Umbilical cord (tissue), 2 donors: ENCODE results near the gene GNG12. TPM values are rescaled to one million over a fixed set of nuclear protein-coding genes. Genes with fewer than 3 reads are reported as not detected.

Experiments
- DNase-seq: peaks from one replicate; pipeline ENCODE4 v3.0.0-alpha.2; 2015; ENCODE audit warnings: low spot score
- total RNA-seq: library from RNA; depleted of rRNA; stranded (reverse); fragments of >200 nt; gene quantifications from one replicate; pipeline ENCODE4 v1.2.3, GENCODE V29; 2014; ENCODE audit warnings: low replicate concordance; ENCODE audit not compliant: insufficient read depth

Gene GNG12
- total RNA-seq, 1 donor from 2014 or later: 153 TPM

DNA sequence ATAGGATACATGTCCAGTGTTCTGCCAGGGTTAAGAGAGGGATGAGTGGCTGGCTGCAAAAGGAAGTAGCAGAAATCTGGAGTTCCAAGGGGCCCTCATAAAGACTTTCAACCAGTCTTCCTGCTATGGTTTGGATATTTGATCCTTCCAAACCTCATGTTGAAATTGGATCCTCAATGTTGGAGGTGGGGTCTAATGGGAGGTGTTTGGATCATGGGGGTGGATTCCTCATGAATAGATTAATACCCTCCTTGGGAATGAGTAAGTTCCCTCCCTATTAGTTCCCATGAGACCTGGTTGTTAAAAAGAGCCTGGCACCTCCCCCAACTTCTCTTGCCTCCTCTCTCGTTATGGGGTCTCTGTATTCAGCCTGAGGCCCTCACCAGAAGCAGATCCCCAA, 10.1 kb upstream of the GNG12 start:
- DNase-seq: no peak

DNA sequence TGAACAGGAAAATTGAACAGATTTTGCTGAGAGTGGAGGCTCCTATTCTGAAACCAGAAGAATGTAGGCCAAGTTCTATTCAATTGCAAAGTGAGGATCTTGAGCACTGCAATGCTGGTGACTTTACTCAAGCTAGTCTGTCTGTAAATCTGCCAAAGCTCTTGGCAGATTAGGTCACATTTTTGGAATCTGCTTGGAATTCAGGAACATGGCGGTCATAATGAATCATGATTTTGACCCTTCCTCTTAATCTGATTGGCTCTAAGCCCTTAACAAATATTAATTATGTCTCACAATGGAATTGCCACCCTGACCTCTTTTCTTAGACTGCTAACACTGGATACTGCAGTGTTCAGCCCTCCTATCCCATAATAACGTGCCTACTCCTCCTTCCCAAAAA, 7.2 kb upstream of the GNG12 start:
- peak; percentile 81 for DNase-seq

DNA sequence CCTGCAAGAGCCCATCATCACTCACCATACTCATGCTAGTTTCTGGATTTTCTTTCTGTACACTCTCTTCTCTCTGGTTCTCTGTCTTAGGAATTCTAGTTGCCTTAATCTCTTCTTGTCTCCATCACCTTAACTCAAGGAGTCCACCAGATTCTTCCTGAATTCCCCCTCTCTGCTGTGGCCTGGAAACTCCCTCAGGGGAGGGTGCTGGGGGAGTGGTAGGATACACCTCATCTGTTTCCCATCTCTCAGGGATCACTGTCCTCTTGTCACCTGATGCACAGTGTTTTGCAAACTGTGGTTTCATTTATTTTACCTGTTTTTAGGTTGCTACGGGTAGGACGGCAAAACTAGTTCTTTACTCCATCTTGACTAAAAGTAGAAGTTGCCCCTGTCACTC, 6.6 kb upstream of the GNG12 start:
- DNase-seq: no peak

DNA sequence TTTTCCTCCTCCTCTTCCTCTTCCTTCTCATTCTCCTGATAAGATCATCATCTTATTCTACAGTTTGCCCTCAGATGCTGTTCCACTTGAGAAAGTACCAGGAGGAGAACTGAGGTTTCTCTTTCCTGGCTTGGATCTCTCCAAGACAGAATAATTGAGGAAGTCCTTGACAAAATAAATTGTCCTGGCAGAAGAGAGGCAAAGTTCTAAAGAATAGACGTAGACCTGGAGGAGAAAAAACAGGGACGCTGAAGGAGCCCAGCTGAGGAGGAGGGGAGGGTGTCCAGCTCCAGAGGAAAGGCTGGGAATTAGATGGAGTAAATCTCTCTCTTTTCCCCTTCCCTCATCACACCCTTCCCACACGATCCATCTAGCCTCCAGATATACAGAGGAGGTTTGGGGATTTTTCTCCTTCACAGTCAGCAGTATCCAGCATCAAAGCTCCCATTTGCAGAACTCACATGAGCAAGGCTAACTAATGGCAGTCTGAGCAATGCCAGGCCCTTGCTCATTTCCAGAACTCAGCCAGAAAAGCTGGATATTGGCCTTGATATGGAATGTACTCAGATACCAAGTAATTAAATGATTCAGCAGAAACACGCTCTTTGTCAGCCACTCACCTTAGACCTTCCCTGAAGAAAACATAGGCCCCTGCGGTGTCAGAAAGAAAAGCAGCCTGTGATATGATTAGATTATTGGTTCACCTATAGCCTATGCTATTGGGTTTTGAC, 5.1 kb upstream of the GNG12 start:
- peak; percentile 66 for DNase-seq

DNA sequence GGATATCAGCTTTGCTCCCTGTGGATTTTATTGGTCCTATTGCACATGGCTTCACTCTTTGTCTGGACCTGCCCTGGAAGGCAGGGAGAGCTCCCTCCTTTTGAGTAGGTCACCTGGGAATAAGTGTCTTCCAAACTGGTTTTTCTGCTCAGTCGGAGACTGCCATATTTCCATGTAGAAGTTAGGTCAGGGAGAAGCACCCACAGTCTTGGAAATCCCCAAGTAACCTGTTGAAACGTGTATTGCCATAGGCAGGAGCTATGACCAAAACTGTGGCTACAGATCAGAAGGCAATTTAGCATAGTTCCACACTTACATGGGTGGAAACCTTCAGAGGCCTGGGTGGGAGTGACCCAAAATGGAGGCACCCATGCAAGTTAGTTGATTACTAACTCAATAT, 3.5 kb upstream of the GNG12 start:
- DNase-seq: no peak

DNA sequence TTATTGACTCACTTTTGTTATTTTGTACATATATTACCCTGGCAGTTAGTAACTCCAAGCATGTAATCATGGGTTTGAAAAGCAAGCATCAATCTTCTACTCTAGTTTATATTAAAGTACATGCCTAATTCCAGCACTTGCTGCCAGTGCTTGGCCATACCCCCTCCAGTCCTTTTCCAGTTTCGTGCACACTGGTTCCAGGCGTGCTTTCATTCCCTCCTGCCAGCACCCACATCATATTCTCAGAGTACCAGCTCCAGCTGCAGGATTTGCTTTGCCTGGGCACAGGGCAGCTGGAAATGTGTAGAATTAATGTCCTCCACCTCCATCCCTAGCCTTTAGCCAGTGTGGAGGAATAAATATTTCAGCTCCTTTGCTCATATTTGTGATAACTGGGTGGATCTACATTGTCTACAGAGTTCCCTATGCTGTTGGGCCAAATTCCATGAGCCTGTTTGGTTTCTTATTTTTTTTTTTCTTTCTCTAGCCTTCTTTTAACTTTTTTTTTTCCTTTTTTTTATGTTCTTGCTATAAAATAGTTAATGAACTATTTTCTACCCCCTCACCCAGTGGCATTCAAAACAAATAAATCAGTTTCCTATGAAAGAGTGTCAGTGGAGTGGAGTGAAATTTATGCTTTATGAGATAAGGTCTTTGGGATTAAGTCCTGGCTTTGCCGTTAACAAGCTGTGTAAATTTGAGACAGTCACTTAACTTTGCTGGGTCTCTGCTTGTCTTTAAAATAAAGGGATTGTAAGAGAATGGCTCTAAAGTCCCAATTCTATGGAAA, 2.6 kb upstream of the GNG12 start:
- no peak for DNase-seq

DNA sequence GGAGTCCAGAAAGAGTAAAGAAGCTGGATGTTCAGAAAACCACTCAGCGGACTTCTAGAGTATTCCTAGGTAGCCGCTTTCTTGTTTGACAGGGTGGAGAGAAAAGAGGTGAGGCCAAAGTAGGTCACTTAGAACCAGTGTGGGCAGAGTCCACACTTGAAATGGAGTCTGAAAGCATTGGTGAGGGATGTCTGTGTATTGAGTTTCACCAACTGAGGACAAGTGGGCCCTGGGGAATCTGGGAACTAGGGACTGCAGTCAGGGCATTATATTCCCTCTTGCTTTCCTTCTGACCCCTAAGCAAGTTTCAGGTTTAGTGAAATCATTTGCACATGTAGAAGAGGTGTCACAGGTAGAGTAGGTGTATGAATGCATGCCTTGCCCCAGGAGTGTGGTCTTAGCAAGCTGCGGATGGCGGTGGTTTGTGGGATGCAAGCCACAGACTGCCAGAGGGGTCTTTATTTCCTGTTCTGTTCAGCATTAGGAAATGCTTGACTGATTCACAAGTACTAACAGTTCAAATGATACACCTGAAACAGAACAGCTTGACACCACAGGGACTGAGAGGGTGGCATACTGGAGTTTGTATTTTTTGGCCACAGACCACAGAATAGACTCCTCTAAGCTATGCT, 1.1 kb upstream of the GNG12 start:
- no peak for DNase-seq

DNA sequence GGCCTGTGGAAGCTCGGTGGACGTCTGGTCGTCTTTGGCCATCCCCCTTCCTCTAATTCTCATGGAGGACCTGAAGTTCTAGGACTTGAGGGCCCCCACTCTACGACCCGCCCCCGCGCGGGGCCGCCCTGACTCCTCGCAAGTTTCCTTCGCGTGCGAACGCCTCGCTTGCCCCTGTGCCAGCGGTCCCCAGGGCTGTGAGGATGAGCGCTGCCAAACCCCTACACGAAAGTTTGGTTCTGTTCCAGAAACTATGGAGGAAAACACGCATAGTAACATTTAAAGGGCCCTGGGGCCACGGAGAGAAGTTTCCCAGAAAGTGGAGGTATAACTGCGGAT, 304 bp upstream of the GNG12 start:
- no peak for DNase-seq

DNA sequence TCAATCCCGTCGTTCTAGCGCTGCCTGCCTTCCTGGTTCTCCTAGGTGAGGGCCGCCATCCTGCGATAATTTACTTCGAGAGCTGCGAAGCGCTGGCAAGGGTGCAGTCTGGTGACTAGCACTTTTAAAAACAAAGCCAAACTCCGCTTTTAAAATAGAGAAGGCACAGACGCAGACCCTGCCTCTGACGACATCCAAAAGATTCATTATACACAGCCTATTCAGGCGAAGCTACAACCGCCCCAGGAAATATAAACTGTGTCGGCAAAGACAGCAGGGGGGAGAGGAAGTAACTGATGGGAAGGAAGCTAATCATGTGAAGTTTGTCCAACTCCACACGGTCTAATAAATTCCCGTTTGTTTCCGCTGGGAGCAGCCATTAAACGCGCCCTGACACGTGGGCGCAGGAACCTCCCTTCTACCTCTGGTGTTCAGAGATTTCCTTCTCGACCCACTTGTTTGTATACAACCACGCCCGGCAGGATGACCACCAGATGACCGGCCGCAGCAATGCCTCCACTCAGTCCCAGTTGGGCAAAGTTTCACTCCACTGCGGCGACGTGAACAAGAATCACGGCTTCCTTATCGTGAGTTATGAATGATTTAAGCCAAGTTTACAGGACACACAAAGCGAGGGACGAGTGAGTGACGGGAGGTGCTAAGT, 1.3 kb downstream of the GNG12 start:
- peak; percentile 71 for DNase-seq

DNA sequence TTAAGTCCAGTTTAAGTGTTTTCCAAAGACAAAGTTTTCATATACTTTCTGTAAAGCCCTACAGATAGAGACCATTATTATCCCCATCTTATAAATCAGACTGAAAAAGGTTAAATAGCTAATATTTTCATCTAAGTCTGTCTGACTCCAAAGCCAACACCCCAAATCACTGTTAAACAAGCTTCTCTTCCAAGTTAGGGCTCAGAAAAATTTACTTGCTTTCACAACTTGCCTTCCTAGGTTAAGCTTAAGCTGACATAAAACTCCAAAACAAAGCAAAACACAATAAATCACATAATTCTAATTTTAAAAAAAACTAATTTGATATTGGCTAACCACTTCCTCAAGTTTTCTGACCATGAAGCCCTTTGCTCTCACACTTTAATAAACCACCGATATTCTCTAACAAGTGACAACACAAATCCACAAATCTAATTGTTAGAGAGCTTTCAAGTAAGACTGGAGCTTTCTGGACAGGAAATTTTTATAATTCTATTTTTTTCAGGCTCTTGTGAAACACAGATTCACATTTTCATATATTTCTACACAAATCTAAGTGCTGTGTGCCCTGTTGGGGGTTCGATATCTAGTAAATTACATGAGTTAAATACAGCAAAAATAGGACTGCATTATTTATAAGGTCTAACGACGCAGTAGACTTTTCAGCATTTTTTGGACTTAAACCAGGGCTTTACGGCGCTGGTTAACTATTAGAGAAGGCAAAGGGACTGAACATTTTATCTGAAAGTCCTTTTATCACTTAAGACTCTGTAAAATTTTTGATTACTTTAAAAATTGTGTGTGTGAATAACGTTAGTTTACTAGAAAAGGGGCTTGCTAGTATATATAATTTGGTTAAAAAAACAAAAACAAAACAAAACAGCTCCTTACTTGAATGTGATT, 2.1 kb downstream of the GNG12 start:
- peak; percentile 45 for DNase-seq

DNA sequence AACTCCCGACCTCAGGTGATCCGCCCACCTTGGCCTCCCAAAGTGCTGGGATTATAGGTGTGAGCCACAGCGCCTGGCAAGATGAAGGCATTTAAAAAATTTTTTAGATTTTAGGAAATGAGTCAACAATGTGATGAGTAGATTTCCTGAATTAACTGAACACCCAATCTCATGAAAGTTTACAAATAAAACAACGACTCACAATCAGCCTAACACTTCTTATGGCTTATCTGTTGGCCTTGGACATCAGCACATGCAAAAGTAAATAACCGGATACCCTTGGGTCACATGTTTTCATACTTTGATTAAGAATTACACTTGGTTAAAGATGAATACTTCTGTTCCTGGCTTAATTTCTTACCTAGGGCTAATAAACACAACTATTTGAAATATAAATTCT, 3.0 kb downstream of the GNG12 start:
- DNase-seq: no peak

DNA sequence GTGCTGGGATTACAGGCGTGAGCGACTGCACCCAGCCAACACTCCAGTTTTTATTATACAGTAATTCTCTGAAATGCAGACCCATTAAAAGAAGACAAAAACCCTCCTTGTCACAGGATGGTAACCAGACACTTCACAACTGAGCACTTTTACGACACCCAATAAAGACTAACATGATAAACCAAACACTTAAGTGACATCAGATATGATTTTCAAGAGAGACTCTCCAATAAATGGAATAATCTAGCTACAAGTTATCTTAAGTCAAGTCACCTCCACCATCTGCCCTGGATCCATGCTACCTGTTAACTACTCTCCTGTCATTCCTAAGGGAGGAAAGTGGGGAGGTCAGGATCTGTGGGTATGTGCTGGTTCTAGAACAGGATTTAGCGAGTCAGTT, 5.6 kb downstream of the GNG12 start:
- no peak for DNase-seq

DNA sequence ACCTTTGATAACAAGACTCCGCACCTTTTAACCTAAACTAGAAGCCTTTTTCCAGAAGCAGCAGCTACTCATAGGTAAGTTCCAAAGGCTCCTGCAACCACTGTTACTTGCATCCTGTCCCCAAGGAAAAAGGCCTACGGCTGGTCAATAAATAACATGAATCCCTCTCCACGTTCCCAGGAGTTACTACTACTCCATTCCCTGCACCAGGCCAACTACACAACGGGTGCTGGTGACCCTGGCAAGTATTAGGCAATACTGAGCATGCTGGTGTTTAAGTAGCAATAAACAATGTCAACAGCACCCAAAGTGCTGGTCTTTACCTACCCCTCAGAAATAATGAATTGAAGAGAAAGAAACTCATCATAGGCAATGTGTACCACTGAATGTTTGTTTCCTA, 7.7 kb downstream of the GNG12 start:
- no peak for DNase-seq

DNA sequence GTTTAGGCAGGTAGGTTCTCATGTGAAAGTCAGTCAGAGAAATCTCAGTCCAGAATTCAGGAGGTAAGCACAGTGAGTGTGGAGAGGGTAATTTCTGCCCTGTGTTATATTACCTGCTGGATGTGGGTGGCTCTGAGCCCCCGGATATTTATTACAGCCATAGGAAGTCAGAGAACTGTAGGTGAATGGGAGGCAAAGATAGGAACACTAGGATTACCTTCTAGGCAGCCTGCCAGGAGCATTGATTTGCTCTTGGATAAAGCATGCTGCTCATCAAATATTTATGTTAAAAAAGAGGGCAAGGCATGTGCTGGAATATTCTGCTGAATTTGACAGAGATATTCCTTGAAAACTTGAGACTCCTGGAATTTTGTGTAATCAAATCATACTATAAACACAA, 8.5 kb downstream of the GNG12 start:
- DNase-seq: no peak

DNA sequence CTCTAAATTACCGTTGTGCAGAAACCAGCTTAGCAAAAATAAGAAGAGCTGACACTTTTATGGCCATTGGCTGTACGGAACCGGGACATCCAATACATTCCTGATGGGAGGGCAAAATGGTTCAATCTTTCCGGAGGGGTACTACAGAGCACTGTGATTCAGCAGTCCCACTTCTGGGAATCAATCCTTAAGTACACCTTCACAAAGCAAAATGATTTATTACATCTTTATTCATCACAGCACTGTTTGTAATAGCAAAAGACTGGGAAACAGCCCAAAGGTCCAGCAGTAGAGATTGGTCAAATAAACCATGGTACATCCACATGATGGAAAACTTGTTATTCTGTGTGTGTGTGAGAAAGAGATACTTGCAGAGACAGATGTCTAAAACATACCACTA, 9.7 kb downstream of the GNG12 start:
- no peak for DNase-seq

DNA sequence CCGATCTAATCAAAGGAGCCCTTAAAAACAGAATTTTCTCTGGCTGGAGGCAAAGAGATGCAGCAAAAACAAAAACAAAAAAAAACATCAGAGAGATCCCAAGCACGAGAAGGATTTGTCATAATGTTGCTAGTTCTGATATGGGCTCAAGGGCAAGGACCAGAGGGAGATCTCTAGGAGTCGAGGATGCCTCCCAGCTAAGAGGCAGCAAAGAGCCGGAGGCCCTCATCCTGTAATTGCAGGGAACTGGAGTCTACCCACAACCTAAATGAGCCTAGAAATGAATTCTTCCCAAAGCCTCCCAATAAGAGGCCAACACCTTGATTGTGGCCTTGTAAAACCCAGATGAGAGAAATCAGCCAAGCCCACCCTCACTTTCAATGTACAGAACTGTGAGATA, 12.0 kb downstream of the GNG12 start:
- no peak for DNase-seq

DNA sequence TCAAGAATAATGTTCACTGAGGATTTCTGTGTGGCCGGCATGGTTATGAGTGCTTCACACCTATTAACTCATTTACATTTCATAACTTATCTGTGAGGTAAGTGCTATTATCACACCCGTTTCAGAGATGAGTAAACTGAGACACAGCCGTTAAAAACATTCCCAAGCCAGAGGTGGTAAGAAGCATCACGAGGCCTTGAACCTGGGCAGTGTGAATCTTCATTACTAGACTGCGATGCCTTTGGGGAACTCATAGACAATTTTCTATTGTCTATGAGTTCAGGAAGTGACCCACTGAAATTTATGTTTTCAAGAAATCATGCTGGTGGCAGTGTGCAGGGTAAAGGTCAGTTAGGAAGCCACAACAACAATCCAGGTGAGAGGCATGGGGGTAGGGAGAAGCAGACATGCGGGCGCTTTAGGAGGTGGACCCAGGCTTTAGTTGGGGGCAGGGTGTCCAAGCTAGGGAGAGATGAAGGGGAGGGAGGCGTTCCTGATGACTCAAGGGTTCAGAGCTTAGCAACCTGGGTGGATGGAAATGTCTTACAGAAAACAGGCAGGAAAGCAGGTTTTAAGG, 14.5 kb downstream of the GNG12 start:
- DNase-seq: no peak

DNA sequence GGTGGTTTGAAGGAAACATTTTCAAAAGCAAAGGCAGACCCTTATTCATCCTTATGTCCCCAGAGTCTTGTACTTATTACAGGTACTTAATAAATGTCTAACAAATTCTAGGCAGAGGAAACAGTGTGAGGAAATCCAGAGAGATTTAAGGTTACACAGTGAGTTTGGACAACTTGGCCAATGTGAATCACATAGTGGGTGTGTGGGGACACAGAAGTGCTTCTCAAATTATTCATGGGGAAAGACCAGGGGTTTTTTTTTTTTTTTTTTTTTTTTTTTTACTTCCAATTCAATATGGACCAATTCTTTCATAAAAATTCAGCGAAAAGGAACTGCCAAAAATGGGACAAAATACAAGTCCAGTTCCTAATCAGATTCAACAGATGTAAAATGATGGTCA, 15.1 kb downstream of the GNG12 start:
- DNase-seq: no peak

DNA sequence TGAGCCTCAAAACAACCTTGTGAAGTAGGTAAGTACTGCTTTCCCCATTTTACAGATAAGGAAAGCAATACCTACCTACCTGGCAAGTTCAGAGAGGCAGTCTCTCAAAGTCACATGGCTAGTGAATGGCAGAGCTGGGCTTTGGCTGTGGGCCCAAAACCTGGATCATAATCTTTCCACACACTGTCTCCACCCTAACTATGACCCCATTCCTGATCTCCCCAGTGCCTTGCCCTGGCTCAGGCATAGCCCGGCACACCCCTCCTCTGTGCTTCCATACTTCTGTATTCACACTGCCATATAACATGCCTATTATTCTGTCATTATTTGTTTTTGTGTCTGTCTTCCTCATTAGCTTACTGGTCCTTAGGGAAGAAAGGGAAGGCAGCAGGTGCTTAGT, 15.9 kb downstream of the GNG12 start:
- no peak for DNase-seq

DNA sequence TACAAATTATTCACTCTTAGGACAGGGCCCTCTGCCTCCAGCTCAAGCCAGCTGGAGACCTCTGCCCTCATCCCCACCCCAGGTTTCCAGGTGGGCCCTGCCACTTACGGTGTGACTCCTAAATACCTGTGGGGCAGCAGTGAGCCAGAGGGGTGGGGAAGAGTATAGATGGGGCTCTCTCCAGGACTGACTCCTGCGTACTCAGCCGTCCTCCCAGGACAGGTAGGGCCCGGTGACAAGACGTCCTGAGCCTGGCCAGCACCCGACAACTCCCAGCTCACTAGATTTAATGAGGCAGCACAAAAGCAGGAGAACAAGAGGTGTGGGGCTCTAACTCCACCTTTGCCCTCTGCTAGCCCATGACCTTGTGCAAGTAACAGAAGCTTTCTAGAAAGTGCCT, 16.8 kb downstream of the GNG12 start:
- no peak for DNase-seq

DNA sequence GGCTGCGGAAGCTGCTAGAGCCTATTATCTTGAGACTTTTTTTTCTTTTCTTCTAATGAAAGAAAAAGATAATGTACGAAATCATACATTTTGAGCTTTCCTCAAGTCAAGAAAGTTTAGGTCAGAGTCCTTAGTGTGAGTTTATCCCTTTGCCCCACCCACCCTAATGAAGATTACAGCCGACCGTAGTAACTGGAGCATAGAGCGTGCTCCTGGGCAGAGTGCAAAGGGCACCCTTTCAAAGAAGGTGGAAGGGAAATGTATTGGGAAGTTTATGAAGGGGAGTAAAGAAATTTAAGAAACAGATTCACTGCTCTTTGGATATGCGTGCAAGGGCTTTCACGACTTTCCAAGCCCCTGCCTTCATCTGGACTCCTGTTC, 17.2 kb downstream of the GNG12 start:
- DNase-seq: no peak
